Calu3 (cell line): ENCODE measurements around the gene MGMT. TPM values are rescaled to one million over a fixed set of nuclear protein-coding genes. Genes with fewer than 3 reads are reported as not detected.

Source experiments
- BruUV-seq: library from RNA; stranded (reverse); fragments of 400-500 nt; replicated peaks from 2 replicates; lab custom pipeline; 2021; lab: Mats Ljungman, UMichigan
- CTCF ChIA-PET: fragments of 300-600 bp; sonication (Branson Sonifier 250); formaldehyde crosslinking; loops from one replicate; lab custom pipeline; 2022; ENCODE audit warnings: antibody characterized with exemption; lab: Charles Lee
- DNase-seq: peaks from one replicate; pipeline ENCODE4 v3.0.0; 2022
- H3K27ac Mint-ChIP-seq: one replicate; pipeline ENCODE4 v1.8.0; 2022; ENCODE audit warnings: mixed read lengths; ENCODE audit not compliant: unreplicated experiment
- H3K27me3 Mint-ChIP-seq: one replicate; pipeline ENCODE4 v1.8.0; 2022; ENCODE audit warnings: mixed read lengths; ENCODE audit not compliant: unreplicated experiment
- H3K36me3 Mint-ChIP-seq: one replicate; pipeline ENCODE4 v1.8.0; 2022; ENCODE audit warnings: mild to moderate bottlenecking, moderate library complexity, mixed read lengths; ENCODE audit not compliant: insufficient read depth, unreplicated experiment
- H3K4me1 Mint-ChIP-seq: one replicate; pipeline ENCODE4 v1.8.0; 2022; ENCODE audit warnings: mild to moderate bottlenecking, low read depth, mixed read lengths; ENCODE audit not compliant: unreplicated experiment
- H3K4me3 Mint-ChIP-seq: one replicate; pipeline ENCODE4 v1.8.0; 2022; ENCODE audit warnings: mild to moderate bottlenecking, low read depth, moderate library complexity, mixed read lengths; ENCODE audit not compliant: unreplicated experiment
- H3K9me3 Mint-ChIP-seq: one replicate; pipeline ENCODE4 v1.8.0; 2022; ENCODE audit warnings: low read depth, mixed read lengths; ENCODE audit not compliant: unreplicated experiment
- CTCF ChIP-seq: fragments of 200-600 bp; IDR thresholded peaks from one replicate; pipeline ENCODE4 v1.8.0; 2022; ENCODE audit warnings: antibody characterized with exemption; ENCODE audit not compliant: unreplicated experiment
- intact Hi-C: fragments of 100-400 bp; cut with micrococcal nuclease; formaldehyde crosslinking; loops from one replicate; pipeline ENCODE4 v1.10.0; 2022; ENCODE audit not compliant: unreplicated experiment
- total RNA-seq: library from RNA; stranded (reverse); gene quantifications from 2 replicates; pipeline ENCODE4 v1.2.3, GENCODE V29; 2022

Gene MGMT
- total RNA-seq, 1 experiment from 2014 or later = 8.3 TPM

GRCh38 chr10:129774082-129774735 is 307.2 kb downstream of the MGMT start:
- Mint-ChIP-seq H3K4me1 (no peaks in the 10 kb centered on the region), H3K4me3 (no peak overlapping the region), H3K9me3 (peaks cover 8% of the 10 kb centered on the region), H3K36me3 (no peaks in the 10 kb centered on the region), H3K27ac (no peak overlapping the region), H3K27me3 (no peaks in the 10 kb centered on the region)
- no peak for DNase-seq
- no peak for TF ChIP-seq CTCF
- intact Hi-C loops = no loop called here
- CTCF ChIA-PET = no interaction called here
- no TSS peak for BruUV-seq

- peaks cover 8% of the 10 kb centered on the region for H3K9me3 Mint-ChIP-seq
Observed at GRCh38 chr10:129774736-129775401, 307.8 kb downstream of the MGMT start.

GRCh38 chr10:129775681-129776080 is 308.6 kb downstream of the MGMT start:
- no TSS peak for BruUV-seq
- intact Hi-C loops = no loop called here
- Mint-ChIP-seq H3K36me3 (no peaks in the 10 kb centered on the region), H3K4me3 (no peak overlapping the region), H3K27ac (no peak overlapping the region), H3K9me3 (peaks cover 7% of the 10 kb centered on the region), H3K27me3 (no peaks in the 10 kb centered on the region), H3K4me1 (no peaks in the 10 kb centered on the region)
- CTCF ChIA-PET = no interaction called here
- TF ChIP-seq CTCF = no peak
- DNase-seq = no peak

More at GRCh38 chr10:129774736-129775401, 307.8 kb downstream of the MGMT start:
- intact Hi-C loops = no loop called here
- Mint-ChIP-seq H3K36me3 (no peaks in the 10 kb centered on the region), H3K27ac (no peak overlapping the region), H3K4me3 (no peak overlapping the region), H3K4me1 (no peaks in the 10 kb centered on the region), H3K27me3 (no peaks in the 10 kb centered on the region)
- TF ChIP-seq CTCF = no peak
- CTCF ChIA-PET = no interaction called here
- no TSS peak for BruUV-seq
- DNase-seq = no peak

- no peak for TF ChIP-seq CTCF
- H3K36me3 Mint-ChIP-seq = no peaks in the 10 kb centered on the region
- no peaks in the 10 kb centered on the region for H3K4me1 Mint-ChIP-seq
Observed at GRCh38 chr10:129777687-129778086, 310.6 kb downstream of the MGMT start.

More at GRCh38 chr10:129777687-129778086, 310.6 kb downstream of the MGMT start:
- no TSS peak for BruUV-seq
- H3K27ac Mint-ChIP-seq = no peak overlapping the region
- H3K27me3 Mint-ChIP-seq = no peaks in the 10 kb centered on the region
- intact Hi-C loops = no loop called here
- H3K4me3 Mint-ChIP-seq = no peak overlapping the region
- H3K9me3 Mint-ChIP-seq = peaks cover 9% of the 10 kb centered on the region
- CTCF ChIA-PET = no interaction called here
- DNase-seq = no peak
